GM18505 (cell line): ENCODE data around the gene TTC3.

Source experiments
- ATAC-seq: cut with Tn5 transposase; IDR thresholded peaks from one replicate; pipeline ENCODE4 v1.9.1; 2021; ENCODE audit not compliant: unreplicated experiment
- POLR2A ChIP-seq: IDR thresholded peaks from 4 replicates; pipeline ENCODE4 v1.6.1; 2011; ENCODE audit warnings: borderline replicate concordance; ENCODE audit not compliant: insufficient read depth, insufficient read length; ENCODE audit errors: extremely low read depth

The TTC3 gene

DNA sequence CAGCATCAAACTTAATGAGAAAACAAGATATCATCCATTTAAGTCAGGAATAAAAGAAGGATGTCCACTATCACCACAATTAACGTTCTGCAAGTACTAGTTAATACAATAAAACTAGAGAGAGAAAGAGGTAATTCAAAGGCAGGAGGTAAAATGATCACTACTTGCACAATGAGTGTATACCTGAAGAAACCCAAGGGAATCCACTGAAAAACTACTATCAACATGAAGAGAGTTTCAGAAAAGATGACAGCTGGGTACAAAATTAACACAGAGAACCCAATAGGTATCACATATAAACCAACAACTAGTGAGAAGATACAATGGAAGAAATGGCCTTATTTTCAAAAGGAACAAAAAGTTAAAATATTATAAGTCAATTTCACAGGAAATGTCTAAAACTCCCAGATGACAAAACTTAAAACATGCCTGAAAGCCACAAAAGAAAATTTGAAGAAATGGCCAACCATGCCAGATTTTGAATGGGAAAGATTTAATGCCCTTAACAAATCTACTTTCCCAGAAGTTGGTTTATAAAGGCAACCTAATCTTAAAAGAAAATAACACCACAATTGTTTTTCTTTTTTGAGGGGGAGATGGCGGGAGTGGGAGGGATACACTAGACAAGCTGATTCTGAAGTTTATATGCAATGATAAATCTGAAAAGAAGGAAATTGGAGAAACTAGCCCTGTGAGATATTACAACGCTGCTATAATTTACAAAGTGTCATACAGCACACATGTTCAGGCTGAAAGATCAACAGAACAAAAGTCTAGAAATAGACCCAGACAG is 176.3 kb downstream of the TTC3 start:
- ATAC-seq: no peak
- TF ChIP-seq POLR2A: no peak

DNA sequence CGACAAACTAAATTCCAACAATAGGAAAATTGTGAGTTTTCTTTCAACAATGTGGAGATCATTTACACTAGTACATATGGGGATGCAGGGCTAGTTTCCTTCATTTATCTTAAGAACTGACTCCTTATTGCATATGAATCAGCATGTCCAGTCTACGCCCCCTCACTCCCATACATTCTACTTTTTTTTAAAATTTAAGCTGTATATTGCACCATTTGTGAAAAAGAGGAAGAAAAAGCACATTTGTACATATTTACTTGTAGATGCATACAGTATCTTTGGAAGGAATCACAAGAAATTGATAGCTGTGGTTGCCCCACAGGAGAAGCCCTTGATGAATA is 178.2 kb downstream of the TTC3 start:
- TF ChIP-seq POLR2A: no peak
- ATAC-seq: no peak
